Omental fat pad (tissue), 4 donors: ENCODE results near the gene CCDC27. TPM values are rescaled to one million over a fixed set of nuclear protein-coding genes. Genes with fewer than 3 reads are reported as not detected.

Source experiments
- ATAC-seq: fragments of 150-250 bp; one replicate; pipeline ENCODE4 v1.9.1; 2016; ENCODE audit warnings: mild to moderate bottlenecking, moderate library complexity; ENCODE audit not compliant: low FRiP score
- DNase-seq: peaks from one replicate; pipeline ENCODE4 v3.0.0-alpha.2; 2019; ENCODE audit warnings: low spot score
- total RNA-seq, 4 donors: library from RNA; depleted of rRNA; stranded (reverse); fragments of >200 nt; gene quantifications; one replicate each; pipeline ENCODE4 v1.1.0, GENCODE V29; 2016
- TF ChIP-seq, protein P1 (sequence below), 3 donors: fragments of 450-650 bp; IDR thresholded peaks; one replicate each; pipeline ENCODE4 v1.5.1; 2016 to 2017; ENCODE audit warnings: antibody characterized with exemption in 3 of 3, mild to moderate bottlenecking in 3 of 3, moderate library complexity in 2 of 3

Gene CCDC27
- total RNA-seq, 4 donors from 2014 or later = not detected

- ATAC-seq = no peak
- TF ChIP-seq, protein P1, sequence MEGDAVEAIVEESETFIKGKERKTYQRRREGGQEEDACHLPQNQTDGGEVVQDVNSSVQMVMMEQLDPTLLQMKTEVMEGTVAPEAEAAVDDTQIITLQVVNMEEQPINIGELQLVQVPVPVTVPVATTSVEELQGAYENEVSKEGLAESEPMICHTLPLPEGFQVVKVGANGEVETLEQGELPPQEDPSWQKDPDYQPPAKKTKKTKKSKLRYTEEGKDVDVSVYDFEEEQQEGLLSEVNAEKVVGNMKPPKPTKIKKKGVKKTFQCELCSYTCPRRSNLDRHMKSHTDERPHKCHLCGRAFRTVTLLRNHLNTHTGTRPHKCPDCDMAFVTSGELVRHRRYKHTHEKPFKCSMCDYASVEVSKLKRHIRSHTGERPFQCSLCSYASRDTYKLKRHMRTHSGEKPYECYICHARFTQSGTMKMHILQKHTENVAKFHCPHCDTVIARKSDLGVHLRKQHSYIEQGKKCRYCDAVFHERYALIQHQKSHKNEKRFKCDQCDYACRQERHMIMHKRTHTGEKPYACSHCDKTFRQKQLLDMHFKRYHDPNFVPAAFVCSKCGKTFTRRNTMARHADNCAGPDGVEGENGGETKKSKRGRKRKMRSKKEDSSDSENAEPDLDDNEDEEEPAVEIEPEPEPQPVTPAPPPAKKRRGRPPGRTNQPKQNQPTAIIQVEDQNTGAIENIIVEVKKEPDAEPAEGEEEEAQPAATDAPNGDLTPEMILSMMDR (IDR thresholded peaks at IDR 0.05) = no peak
These were observed 25.0 kb upstream of the CCDC27 start for GRCh38 chr1:3727042-3727824.

DNA sequence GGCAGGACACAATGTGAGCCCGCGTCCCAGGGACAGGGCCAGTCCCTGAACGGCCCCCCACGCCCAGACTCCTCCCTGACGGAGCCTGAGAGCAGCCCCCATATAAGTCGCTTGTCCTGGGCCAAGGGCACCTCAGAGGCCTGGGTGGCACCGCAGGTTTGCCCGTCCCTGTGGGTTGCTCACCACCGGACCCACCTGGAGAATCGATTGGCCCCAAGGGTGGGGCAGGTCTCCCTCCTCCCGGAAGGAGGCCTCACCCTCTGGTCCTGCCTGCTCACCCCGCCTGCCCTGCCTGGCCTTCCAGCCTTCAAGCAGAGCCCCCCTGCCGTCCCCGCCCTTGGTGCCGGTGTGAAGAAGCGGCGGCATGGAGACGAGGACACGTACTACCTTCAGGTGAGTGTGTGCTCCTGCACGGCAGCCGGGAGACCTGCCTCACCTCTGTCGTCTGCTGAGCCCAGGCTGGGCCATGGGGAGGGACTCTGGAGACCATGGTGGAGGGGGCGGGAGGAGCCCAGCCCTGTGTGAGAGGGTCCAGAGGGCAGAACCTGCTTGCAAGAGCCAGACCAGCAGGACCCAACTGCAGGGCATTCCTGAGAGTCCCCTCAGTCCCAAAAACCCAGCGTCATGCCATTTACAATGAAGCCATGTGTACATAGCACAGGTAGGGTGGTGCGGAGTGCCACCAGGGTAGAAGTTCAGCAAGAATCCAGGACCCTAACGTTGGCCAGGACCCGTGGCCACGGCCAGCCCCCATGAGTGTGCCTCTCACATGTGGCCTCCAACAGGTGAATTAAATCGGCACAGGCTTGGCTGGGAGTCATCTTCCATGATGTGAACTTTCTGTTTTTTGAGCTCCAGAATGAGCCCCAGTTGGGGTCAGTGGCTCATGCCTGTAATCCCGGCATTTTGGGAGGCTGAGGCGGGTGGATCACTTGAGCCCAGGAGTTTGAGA is 24.1 kb upstream of the CCDC27 start:
- TF ChIP-seq, protein P1 (IDR thresholded peaks at IDR 0.05) = no peak
- DNase-seq = no peak
- ATAC-seq = no peak

More at GRCh38 chr1:3727042-3727824, 25.0 kb upstream of the CCDC27 start:
- DNase-seq = no peak

DNA sequence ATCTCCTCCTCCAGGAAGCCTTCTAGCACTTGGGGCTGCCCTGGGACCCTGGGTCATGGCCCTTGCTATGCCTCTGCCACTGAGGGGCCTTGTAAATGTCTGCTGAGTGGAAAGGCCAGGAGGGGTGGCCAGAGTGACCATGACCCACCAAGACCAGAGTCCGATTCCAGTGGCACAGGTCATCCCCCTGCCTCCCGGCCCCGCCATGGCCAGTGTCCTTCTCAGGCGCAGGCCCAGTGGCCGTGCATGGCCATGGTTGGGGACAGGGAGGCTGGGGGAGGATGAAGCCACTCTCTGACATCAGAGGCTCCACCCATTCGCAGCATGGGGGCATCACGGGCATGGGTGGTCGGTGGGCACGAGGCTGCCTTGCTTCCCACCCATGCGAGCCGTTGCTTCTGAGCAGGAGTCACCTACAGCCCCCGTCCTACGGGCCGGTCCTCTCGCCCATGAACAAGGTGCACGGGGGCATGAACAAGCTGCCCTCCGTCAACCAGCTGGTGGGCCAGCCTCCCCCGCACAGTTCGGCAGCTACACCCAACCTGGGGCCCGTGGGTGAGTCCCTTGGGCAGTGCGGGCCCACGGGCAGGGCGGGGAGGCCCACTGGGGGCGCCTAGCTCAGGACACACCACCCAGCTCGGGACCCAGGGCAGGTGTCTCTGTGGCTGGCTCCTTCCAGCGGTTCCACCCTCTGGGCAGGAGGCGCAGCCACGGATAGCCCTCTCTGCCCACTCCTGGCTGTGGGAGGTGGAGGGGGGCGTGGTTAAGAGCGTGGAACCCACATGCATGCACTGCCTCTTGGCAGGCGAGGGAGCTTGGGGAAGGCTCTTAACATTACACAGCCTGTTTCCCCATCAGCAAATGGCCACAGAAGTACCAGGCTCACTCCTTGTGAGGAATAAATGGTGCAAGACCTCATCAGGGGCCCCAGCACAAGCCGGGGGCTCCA is 22.4 kb upstream of the CCDC27 start:
- TF ChIP-seq, protein P1 (IDR thresholded peaks at IDR 0.05) = no peak
- ATAC-seq (no peak), DNase-seq (no peak)

- ATAC-seq (no peak), DNase-seq (no peak)
- TF ChIP-seq, protein P1 (IDR thresholded peaks at IDR 0.05) = no peak
These were observed 21.6 kb upstream of the CCDC27 start for GRCh38 chr1:3730543-3731247.

- ATAC-seq = no peak
- TF ChIP-seq, protein P1 (IDR thresholded peaks at IDR 0.05) = no peak
- DNase-seq = no peak
These were observed 20.4 kb upstream of the CCDC27 start for GRCh38 chr1:3731583-3732433.
